Activated CD4-positive, alpha-beta T cell treated with anti-CD3 and anti-CD28 coated beads, Interleukin-2, amount 50 U/mL, for 48 hours (primary cell): ENCODE data around the gene PRPF19.

Experiments
- DNase-seq, 2 experiments: peaks; one replicate each; pipeline ENCODE4 v3.0.0-alpha.2; 2020

Gene PRPF19

DNA sequence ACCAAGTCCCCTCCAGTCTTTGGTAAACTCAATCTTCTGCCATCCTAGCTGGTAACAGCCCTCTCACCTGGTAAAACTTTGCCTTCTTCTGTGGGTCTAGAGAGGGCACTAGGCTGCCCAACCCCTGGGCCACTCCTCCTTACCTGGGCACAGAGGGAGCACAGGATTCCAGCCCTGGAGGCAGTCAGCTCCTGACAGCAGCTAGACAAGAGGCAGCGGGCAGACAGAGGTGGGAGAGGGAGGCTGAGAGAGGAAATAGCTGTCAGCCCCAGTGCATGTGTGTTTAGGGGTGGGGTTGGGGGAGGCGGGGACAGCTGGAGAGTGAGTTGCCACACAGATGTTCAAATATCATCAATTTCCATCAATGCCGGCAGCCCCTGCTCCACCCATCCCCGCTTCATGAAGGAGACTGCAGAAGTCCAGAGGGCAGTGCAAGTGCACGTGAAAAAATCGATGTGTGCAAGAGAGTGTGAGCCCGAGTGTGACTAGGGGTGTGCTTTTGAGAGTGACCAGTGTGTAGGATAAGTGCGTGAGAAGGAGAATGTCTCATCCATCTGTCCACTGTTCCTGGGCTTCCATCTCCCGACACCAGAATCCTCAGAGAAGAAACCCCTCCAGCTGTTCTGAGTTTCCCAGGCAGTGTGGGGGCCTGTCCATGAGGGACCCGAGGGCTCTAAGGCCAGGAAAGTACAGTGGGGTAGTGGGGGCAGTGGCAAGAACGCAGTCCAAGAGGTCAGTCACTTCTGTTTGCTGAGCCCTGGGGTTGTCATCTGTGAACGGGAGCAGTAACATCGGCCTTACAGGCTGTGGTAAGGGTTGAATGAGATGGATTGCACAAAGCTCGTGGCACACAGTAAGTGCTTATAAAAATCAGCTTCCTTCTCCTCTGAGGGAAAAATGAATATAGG lies 50.4 kb downstream of the PRPF19 start, which contains the start of gene PTGDR2:
PTGDR2 (minus strand) TSS at position 225 of the 908 bp plus-strand sequence. CDS start 2,228 bp downstream, outside the sequence.
- no peak for DNase-seq

- DNase-seq, result no peak
Measured at GRCh38 chr11:60854847-60855725, 51.3 kb downstream of the PRPF19 start.

DNA sequence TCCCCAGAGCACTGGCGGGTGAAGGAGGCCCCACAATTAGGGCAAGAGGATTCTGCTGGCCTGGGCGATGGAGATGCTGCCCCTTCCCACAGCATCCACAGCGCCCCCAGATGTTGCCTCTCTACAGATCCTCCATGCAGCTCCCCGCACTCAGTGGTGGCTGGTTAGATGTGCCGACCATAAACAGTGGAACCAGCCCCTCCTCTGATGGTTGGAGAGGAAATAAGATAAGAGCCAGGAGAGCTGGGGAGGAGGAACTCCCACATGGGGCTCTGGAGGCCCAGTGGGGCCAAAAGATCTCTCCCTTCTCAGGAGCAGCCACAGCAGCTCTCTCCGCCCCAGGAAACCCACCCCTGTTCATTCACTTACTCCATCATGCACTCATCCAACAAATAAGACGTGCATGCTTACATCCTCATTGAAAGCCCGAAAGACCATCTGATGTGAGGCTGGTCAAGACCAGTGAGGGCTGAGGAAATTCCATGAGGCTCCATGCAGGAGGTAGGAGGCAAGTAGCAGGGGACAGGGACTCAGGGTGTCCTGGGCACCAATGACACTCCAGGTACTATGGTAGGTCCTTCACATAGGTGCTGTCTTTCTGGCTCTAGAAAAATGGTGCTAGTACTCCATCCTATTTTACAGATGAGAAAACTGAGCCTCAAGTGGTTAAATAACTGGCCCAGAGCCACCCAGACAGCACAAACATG lies 52.1 kb downstream of the PRPF19 start:
- DNase-seq, result no peak

DNA sequence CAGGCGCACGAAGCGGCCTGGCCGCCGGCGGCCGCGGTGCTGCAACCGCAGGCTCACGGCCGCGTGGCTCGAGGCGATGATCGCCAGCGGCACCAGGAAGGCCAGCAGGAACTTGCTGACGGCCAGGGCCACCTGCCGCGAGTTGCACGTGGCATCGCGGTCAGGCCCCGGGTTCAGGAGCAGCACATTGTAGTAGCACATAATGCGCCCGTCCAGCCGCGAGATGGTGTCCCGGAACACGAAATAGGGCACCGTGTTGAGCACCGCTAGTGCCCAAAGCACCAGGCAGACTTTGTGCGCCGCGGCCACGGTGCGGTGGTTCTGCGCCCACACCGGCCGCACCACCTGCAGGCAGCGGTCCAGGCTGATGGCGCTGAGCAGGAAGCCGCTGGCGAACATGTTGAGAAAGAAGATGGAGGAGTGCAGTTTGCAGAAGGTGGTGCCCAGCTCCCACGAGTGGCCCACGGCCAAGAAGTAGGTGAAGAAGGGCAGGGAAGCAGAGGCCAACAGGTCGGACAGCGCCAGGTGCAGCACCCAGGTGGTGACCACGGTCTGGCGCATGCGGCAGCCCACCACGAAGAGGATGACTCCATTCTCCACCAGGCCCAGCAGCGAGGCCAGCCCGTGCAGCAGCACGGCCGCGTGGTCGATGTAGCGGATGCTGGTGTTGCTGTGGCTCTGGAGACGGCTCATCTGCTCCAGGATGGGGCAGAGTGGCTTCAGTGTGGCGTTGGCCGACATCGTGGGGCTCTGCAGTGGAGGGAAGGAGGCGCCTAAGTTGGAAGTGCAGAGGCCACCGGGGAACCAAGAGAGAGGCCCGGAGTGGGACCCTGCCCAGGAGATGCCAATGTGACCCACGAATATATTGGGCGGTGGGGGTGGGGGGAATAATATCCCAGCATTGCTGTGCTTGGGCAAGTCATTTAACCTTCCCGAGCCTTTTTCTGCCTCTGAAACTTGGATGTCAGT lies 53.1 kb downstream of the PRPF19 start:
- no peak for DNase-seq

- DNase-seq, result no peak
Measured at GRCh38 chr11:60852117-60852981, 54.0 kb downstream of the PRPF19 start.

- DNase-seq, result no peak
Measured at GRCh38 chr11:60851327-60852104, 54.9 kb downstream of the PRPF19 start.

- DNase-seq, result no peak
Measured at GRCh38 chr11:60849641-60850520, 56.5 kb downstream of the PRPF19 start.

- DNase-seq, result no peak
Measured at GRCh38 chr11:60848714-60849151, 57.7 kb downstream of the PRPF19 start.

GRCh38 chr11:60847896-60848295 lies 58.5 kb downstream of the PRPF19 start:
- no peak for DNase-seq

DNA sequence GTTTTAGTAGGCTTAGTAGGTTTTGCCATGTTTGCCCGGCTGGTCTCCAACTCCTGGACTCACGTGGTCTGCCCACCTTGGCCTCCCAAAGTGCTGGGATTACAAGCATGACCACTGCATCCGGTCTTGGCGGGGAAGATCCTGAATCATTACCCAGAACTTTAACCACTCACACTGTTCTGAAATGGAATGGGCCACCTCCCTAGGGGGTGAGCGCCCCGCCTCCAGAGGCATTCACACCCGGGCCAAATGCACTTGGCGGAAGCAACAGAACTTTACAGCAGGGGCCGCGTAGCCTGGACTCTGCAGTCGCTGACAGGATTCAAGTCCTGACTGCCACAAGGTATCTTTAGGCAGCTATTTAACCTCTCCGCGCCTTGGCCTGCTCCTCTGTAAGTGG lies 59.1 kb downstream of the PRPF19 start:
- DNase-seq, result no peak

DNA sequence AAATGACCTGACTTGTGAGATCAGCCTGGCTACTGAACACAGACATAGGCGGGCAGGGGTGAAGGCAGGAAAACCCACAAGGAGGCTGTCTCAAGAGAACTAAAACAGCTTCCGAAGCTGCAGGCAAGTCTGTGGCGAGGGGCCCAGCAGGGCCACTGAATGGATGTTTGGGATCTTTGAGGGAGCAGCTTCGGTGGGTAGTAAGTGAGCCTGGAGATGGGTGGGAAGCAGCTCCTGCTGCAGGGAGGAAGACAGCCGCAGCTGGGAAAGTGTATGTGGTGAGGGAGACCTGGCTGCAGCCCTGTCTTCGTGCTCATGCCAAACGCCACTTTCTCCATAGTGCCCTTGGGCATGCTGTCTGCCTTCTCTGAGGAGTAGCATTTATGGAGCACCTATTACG lies 61.0 kb downstream of the PRPF19 start:
- DNase-seq, result no peak

- no peak for DNase-seq
Measured at GRCh38 chr11:60844870-60845221, 61.5 kb downstream of the PRPF19 start.

GRCh38 chr11:60844045-60844869 lies 62.1 kb downstream of the PRPF19 start:
- DNase-seq, result no peak

DNA sequence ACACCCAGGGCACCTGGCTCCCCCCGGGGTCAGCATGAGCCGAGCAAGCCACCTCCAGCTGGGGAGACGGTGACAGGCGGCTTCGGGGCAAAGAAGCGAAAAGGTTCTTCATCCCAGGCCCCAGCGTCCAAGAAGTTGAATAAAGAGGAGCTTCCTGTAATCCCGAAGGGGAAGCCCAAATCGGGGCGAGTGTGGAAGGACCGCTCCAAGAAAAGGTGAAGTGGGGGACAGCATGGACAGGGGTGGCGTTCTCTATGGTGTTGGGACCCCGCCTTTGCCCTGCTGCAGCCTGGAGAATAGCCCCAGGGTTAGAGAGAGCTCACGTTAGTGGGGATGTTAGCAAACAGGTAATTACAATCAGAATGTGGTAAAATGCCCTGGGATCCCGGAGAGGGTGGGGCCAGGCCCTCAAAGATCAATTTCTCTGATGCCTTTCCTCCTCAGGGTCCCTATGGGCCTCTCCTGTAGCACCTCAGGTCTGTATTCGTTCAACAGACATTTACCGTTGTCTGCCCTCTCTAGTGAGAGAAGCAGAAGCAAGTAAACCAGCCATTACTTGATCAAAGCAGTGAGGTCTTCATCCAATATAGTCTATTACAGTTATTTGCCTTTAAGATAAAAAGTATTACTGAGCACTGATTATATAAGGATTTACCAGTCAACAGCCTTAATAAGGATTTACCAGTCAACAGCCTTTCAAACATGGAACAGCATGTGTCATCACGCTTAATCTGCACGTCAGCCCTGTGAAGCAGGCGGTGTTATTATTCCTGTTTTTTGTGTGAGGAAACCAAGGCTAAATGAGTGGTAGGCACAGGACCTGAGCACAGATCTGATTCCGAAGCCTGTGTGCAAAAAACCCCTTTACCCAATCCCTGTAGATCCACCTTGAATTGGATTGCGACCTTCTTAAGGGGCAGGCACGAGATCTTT lies 63.5 kb downstream of the PRPF19 start:
- peak in 1 of 2 experiments; percentile 14 for DNase-seq

DNA sequence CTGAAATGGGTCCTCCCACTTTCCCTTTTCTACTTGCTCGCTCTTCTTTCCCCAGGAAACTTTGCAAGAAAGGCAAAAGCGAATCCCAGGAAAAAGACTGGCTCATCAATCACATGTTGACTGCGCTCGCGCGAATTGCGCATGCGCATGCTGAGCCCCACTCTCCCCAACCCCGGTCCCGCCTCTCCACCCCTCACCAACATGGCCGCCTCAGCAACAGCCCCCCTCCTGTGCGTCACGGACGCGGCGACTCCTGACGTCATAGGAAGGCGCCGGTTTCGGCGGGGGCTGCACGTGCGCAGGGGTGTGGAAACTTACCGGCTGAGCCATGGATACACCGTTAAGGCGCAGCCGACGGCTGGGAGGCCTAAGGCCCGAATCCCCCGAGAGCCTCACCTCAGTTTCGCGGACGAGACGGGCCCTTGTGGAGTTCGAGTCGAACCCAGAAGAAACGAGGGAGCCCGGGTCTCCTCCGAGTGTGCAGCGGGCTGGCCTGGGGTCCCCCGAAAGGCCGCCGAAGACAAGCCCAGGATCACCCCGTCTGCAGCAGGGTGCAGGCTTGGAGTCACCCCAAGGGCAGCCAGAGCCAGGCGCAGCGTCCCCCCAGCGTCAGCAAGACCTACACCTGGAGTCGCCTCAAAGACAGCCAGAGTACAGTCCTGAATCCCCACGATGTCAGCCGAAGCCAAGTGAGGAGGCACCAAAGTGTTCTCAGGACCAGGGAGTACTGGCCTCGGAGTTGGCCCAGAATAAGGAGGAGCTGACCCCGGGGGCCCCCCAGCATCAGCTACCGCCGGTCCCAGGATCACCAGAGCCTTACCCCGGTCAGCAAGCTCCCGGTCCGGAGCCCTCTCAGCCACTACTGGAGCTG lies 64.4 kb downstream of the PRPF19 start, which contains the start of gene CCDC86:
CCDC86 (plus strand) TSS at position 317 of the 871 bp plus-strand sequence; CDS start at position 329, 12 bp downstream.
- DNase-seq, result peak; percentile 98 to 99
